SK-N-SH (cell line): Measurements from ENCODE around the gene SDF4. TPM values are rescaled to one million over a fixed set of nuclear protein-coding genes. Genes with fewer than 3 reads are reported as not detected.
A peak's percentile ranks its signal among the peaks of the same experiment; 100 is the strongest.

Experiments
- CTCF ChIA-PET: fragments of 300-600, 350-600 bp; formaldehyde crosslinking; extraction: SDS; loops from one replicate; lab custom pipeline; 2021; lab: Yijun Ruan, JAX
- POLR2A ChIA-PET: fragments of 350-600 bp; sonication (Branson Sonifier 250); formaldehyde crosslinking; extraction: SDS; loops from one replicate; lab custom pipeline; 2020; ENCODE audit warnings: antibody characterized with exemption, inconsistent platforms; lab: Yijun Ruan, JAX
- DNase-seq: peaks from one replicate; pipeline ENCODE4 v3.0.0; 2012
- H2AFZ ChIP-seq: fragments of 200-600 bp; sonication (generic); 2 replicates; pipeline ENCODE4 v1.8.1; 2016; ENCODE audit warnings: antibody characterized with exemption, mild to moderate bottlenecking, low read depth
- H3F3A ChIP-seq: fragments of 200-600 bp; sonication (generic); replicated peaks from 2 replicates; pipeline ENCODE3; 2016; ENCODE audit warnings: antibody characterized with exemption, mild to moderate bottlenecking; ENCODE audit not compliant: insufficient read depth
- H3K27ac ChIP-seq, 2 experiments: fragments of 200-500 bp in 1 of 2; fragments of 200-600 bp in 1 of 2; sonication (Bioruptor generic) in 1 of 2; sonication (generic), shearing (Covaris generic) in 1 of 2; 2 replicates each; pipeline versions ENCODE4 v1.5.1 to v1.6.1; 2014 to 2016; ENCODE audit warnings: low read depth in 2 of 2, inconsistent platforms in 1 of 2, low read length in 1 of 2, mild to moderate bottlenecking in 1 of 2, mixed read lengths in 1 of 2
- H3K27me3 ChIP-seq: fragments of 200-600 bp; sonication (generic), shearing (Covaris generic); 2 replicates; pipeline ENCODE4 v1.6.1; 2016; ENCODE audit warnings: mixed run types; ENCODE audit not compliant: insufficient read depth
- H3K36me3 ChIP-seq, 2 experiments: fragments of 200-500 bp in 1 of 2; fragments of 200-600 bp in 1 of 2; sonication (Bioruptor generic) in 1 of 2; sonication (generic) in 1 of 2; replicated peaks in 1 of 2; 2 replicates each; pipeline versions ENCODE3 to v1.5.1; 2014 to 2016; ENCODE audit warnings: low read length in 1 of 2, mild to moderate bottlenecking in 1 of 2; ENCODE audit not compliant: insufficient read depth in 2 of 2, control insufficient read depth in 1 of 2
- H3K4me1 ChIP-seq, 2 experiments: fragments of 200-500 bp in 1 of 2; fragments of 200-600 bp in 1 of 2; sonication (Bioruptor generic) in 1 of 2; sonication (generic), shearing (Covaris generic) in 1 of 2; 2 replicates each; pipeline versions ENCODE4 v1.5.1 to v1.6.1; 2014 to 2016; ENCODE audit warnings: low read depth in 1 of 2, low read length in 1 of 2, mixed run types in 1 of 2; ENCODE audit not compliant: insufficient read depth in 2 of 2, control insufficient read depth in 1 of 2
- H3K4me2 ChIP-seq: fragments of 200-600 bp; sonication (generic), shearing (Covaris generic); 2 replicates; pipeline ENCODE4 v1.6.1; 2017; ENCODE audit warnings: mixed run types
- H3K4me3 ChIP-seq, 2 experiments: fragments of 200-500 bp in 1 of 2; fragments of 200-600 bp in 1 of 2; sonication (Bioruptor generic) in 1 of 2; sonication (generic), shearing (Covaris generic) in 1 of 2; 2 replicates each; pipeline versions ENCODE4 v1.5.1 to v1.8.1; 2014 to 2016; ENCODE audit warnings: low read depth in 2 of 2, inconsistent platforms in 1 of 2, low read length in 1 of 2, mild to moderate bottlenecking in 1 of 2, mixed read lengths in 1 of 2, moderate library complexity in 1 of 2
- H3K79me2 ChIP-seq: fragments of 200-600 bp; sonication (generic); 2 replicates; pipeline ENCODE4 v1.8.1; 2017; ENCODE audit warnings: mild to moderate bottlenecking; ENCODE audit not compliant: insufficient read depth
- H3K9ac ChIP-seq: fragments of 200-600 bp; sonication (generic); 2 replicates; pipeline ENCODE4 v1.6.1; 2017; ENCODE audit warnings: mixed run types
- H3K9me2 ChIP-seq: fragments of 200-600 bp; sonication (generic); 2 replicates; pipeline ENCODE4 v1.6.1; 2017; ENCODE audit warnings: mixed run types
- H3K9me3 ChIP-seq: fragments of 200-600 bp; sonication (generic); 2 replicates; pipeline ENCODE4 v1.6.1; 2017; ENCODE audit warnings: mixed run types, mild to moderate bottlenecking, moderate library complexity
- H4K20me1 ChIP-seq: fragments of 200-600 bp; sonication (generic); 2 replicates; pipeline ENCODE4 v1.6.1; 2017; ENCODE audit warnings: mild to moderate bottlenecking, mixed run types; ENCODE audit not compliant: insufficient read depth
- ELF1 ChIP-seq: IDR thresholded peaks from 2 replicates; pipeline ENCODE4 v1.4.0; 2012
- EZH2phosphoT487 ChIP-seq: fragments of 200-600 bp; sonication (generic); IDR thresholded peaks from 2 replicates; pipeline ENCODE4 v1.6.1; 2017; ENCODE audit warnings: low read depth, mixed run types, mild to moderate bottlenecking, antibody characterized with exemption, moderate library complexity, borderline replicate concordance
- GABPA ChIP-seq: IDR thresholded peaks from 2 replicates; pipeline ENCODE4 v1.4.0; 2012; ENCODE audit warnings: low read depth, mild to moderate bottlenecking
- GATA2 ChIP-seq: sonication (generic); formaldehyde crosslinking; IDR thresholded peaks from 2 replicates; pipeline ENCODE4 v1.5.0; 2020; ENCODE audit warnings: mild to moderate bottlenecking, missing genetic modification reagents
- JUND ChIP-seq: IDR thresholded peaks from 2 replicates; pipeline ENCODE4 v1.4.0; 2012
- MXI1 ChIP-seq: IDR thresholded peaks from 2 replicates; pipeline ENCODE4 v1.6.1; 2012; ENCODE audit warnings: mild to moderate bottlenecking, low read depth, low read length, improper control_type of control experiment
- NRF1 ChIP-seq: IDR thresholded peaks from 2 replicates; pipeline ENCODE4 v1.6.1; 2012; ENCODE audit warnings: low read depth, mild to moderate bottlenecking, low read length
- POLR2AphosphoS5 ChIP-seq: IDR thresholded peaks from 2 replicates; pipeline ENCODE4 v1.6.1; 2012; ENCODE audit warnings: low read depth, low read length
- RAD21 ChIP-seq: IDR thresholded peaks from 2 replicates; pipeline ENCODE4 v1.6.1; 2012; ENCODE audit warnings: mild to moderate bottlenecking, low read length
- RFX5 ChIP-seq: IDR thresholded peaks from 2 replicates; pipeline ENCODE4 v1.6.1; 2012; ENCODE audit warnings: mild to moderate bottlenecking, improper control_type of control experiment, low read length
- SMC3 ChIP-seq: IDR thresholded peaks from 2 replicates; pipeline ENCODE4 v1.6.1; 2012; ENCODE audit warnings: low read depth, low read length, improper control_type of control experiment
- TAF1 ChIP-seq: IDR thresholded peaks from 2 replicates; pipeline ENCODE4 v1.6.1; 2012; ENCODE audit warnings: low read depth, mild to moderate bottlenecking, low read length, moderate library complexity, borderline replicate concordance
- TEAD4 ChIP-seq: IDR thresholded peaks from 2 replicates; pipeline ENCODE4 v1.4.0; 2012; ENCODE audit warnings: mild to moderate bottlenecking, borderline replicate concordance; ENCODE audit not compliant: insufficient read depth
- YY1 ChIP-seq: IDR thresholded peaks from 2 replicates; pipeline ENCODE4 v1.4.0; 2012; ENCODE audit warnings: low read depth, mild to moderate bottlenecking
- WGBS: methylation state at CpG from one replicate; pipeline ENCODE4 v1.1.6; 2017; ENCODE audit warnings: low lambda C conversion rate; 5-methylcytosine and 5-hydroxymethylcytosine counted together
- polyA plus RNA-seq, 3 experiments: library from polyadenylated mRNA; depleted of rRNA; stranded (reverse); fragments of >200 nt; gene quantifications; 2 replicates each; pipeline ENCODE4 v1.2.3, GENCODE V29; 2012
- TF ChIP-seq, protein P1 (sequence below): IDR thresholded peaks from 2 replicates; pipeline ENCODE4 v1.6.1; 2012; ENCODE audit warnings: mild to moderate bottlenecking, low read depth, low read length, moderate library complexity
- TF ChIP-seq, protein P2 (sequence below): IDR thresholded peaks from 2 replicates; pipeline ENCODE4; 2012
- TF ChIP-seq, protein P3 (sequence below): fragments of 150-350 bp; IDR thresholded peaks from 2 replicates; pipeline ENCODE4 v1.6.1; 2017; ENCODE audit warnings: antibody characterized with exemption, low read length, low read depth, borderline replicate concordance

The SDF4 gene
- polyA plus RNA-seq, 1 of the 3 experiments (the other 2 are of a cell fraction): 265 TPM

DNA sequence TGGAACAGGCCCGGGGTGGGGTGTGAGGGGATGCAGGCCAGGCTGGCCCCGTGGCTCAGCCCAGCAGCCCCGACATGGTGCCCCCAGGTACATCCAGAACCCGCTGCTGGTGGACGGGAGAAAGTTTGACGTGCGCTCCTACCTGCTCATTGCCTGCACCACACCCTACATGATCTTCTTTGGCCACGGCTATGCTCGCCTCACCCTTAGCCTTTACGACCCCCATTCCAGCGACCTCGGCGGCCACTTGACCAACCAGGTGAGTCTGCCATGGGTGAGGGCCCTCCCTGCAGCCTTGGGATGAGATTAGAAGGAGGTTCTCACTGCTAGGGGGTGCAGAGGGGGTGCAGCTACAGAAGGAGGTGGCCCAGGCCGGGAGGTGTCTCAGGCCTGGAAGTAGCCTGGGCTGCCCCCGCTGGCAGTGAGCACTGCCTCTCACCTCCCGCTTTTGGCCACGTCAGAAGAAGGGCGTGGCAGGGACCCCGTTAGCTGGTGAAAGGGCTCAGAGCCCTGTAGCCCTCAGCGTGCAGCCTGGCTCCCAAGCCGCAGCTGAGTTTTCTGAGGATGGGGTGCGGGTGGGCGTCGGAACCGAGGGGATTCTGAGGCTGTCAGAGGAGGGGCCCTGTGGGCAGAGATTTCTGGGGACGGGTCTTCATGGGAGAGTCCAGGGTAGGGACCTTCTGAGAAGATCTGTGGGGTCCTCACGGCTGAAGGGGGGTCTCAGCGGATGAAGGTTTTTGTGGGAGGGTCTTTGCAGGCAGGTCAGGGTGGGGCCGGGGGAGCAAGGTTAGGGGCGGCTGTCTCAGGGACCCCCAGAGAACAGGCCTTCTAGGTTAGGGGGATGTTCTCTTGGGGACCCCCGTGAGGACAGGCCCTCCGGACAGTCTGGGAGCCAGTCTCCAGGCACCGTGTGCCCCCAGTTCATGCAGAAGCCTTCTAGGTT is 47.7 kb downstream of the SDF4 start:
- CTCF ChIA-PET: no interaction called here
- Histone ChIP-seq H4K20me1 (no peaks in the 10 kb centered on the region), H2AFZ (no peak overlapping the region), H3K4me1 (no peaks in the 10 kb centered on the region), H3K4me2 (no peak overlapping the region), H3K36me3 (no peaks in the 10 kb centered on the region), H3K9me3 (no peaks in the 10 kb centered on the region), H3K4me3 (no peak overlapping the region), H3K79me2 (no peaks in the 10 kb centered on the region), H3K27ac (no peak overlapping the region), H3K9ac (no peak overlapping the region), H3F3A (no peaks in the 10 kb centered on the region), H3K9me2 (no peaks in the 10 kb centered on the region), H3K27me3 (no peaks in the 10 kb centered on the region)
- POLR2A ChIA-PET: no interaction called here
- WGBS: 79% methylated on average over 23 of the region's 33 CpGs
- DNase-seq: peak; percentile 17
- TF ChIP-seq GABPA: no peak
- TF ChIP-seq EZH2phosphoT487: no peak
- TF ChIP-seq TAF1: no peak
- no peak for TF ChIP-seq RAD21
- TF ChIP-seq GATA2 (CRISPR knock-in tag): no peak
- no peak for TF ChIP-seq YY1
- no peak for TF ChIP-seq TEAD4
- no peak for TF ChIP-seq SMC3
- TF ChIP-seq, protein P1, sequence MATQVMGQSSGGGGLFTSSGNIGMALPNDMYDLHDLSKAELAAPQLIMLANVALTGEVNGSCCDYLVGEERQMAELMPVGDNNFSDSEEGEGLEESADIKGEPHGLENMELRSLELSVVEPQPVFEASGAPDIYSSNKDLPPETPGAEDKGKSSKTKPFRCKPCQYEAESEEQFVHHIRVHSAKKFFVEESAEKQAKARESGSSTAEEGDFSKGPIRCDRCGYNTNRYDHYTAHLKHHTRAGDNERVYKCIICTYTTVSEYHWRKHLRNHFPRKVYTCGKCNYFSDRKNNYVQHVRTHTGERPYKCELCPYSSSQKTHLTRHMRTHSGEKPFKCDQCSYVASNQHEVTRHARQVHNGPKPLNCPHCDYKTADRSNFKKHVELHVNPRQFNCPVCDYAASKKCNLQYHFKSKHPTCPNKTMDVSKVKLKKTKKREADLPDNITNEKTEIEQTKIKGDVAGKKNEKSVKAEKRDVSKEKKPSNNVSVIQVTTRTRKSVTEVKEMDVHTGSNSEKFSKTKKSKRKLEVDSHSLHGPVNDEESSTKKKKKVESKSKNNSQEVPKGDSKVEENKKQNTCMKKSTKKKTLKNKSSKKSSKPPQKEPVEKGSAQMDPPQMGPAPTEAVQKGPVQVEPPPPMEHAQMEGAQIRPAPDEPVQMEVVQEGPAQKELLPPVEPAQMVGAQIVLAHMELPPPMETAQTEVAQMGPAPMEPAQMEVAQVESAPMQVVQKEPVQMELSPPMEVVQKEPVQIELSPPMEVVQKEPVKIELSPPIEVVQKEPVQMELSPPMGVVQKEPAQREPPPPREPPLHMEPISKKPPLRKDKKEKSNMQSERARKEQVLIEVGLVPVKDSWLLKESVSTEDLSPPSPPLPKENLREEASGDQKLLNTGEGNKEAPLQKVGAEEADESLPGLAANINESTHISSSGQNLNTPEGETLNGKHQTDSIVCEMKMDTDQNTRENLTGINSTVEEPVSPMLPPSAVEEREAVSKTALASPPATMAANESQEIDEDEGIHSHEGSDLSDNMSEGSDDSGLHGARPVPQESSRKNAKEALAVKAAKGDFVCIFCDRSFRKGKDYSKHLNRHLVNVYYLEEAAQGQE: no peak

DNA sequence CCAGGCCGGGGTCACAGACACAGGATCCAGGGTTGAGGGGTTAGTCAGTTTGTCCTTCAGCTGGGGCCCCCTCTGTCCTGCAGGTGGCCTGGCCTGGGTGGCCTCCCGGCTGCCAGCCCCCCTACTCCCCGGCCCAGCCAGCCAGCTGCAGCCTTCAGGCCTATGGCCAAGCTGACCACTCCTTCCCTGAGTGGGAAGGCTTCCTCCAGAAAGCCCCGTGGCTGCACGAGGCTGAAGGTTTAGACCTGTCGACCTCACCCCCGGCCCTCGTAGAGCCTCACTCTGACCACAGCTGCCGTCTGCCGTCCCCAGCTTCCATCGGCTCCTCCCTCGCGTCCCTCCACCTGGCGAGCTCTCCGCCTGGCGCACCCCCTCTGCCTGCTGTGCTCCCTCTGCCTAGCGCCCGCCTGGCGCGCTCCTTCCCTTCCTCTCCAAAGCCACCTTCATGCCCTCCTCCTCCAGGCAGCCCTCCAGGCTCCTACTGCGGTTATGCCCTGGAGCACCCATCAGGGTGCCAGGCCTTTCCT is 48.5 kb downstream of the SDF4 start:
- H3K4me2 ChIP-seq: no peak overlapping the region
- peak; percentile 37 for DNase-seq
- H2AFZ ChIP-seq: no peak overlapping the region
- H3K4me3 ChIP-seq: no peak overlapping the region
- CTCF ChIA-PET: interaction anchor here (1.7 kb wide), 1 partner anchor 11 kb away, joined by 3 read pairs; no protein-coding TSS in a partner anchor
- no peak overlapping the region for H3K9ac ChIP-seq
- H3K9me3 ChIP-seq: no peaks in the 10 kb centered on the region
- no peak overlapping the region for H3K27ac ChIP-seq
- H3F3A ChIP-seq: no peaks in the 10 kb centered on the region
- WGBS: 93% methylated on average over 11 of the region's 21 CpGs
- H3K27me3 ChIP-seq: no peaks in the 10 kb centered on the region
- H3K79me2 ChIP-seq: no peaks in the 10 kb centered on the region
- no peaks in the 10 kb centered on the region for H3K9me2 ChIP-seq
- no peaks in the 10 kb centered on the region for H3K36me3 ChIP-seq
- no peaks in the 10 kb centered on the region for H3K4me1 ChIP-seq
- POLR2A ChIA-PET: no interaction called here
- no peaks in the 10 kb centered on the region for H4K20me1 ChIP-seq
- TF ChIP-seq GABPA: no peak
- TF ChIP-seq MXI1: no peak
- TF ChIP-seq, protein P1: no peak
- no peak for TF ChIP-seq RFX5
- TF ChIP-seq RAD21: no peak
- TF ChIP-seq, protein P2, sequence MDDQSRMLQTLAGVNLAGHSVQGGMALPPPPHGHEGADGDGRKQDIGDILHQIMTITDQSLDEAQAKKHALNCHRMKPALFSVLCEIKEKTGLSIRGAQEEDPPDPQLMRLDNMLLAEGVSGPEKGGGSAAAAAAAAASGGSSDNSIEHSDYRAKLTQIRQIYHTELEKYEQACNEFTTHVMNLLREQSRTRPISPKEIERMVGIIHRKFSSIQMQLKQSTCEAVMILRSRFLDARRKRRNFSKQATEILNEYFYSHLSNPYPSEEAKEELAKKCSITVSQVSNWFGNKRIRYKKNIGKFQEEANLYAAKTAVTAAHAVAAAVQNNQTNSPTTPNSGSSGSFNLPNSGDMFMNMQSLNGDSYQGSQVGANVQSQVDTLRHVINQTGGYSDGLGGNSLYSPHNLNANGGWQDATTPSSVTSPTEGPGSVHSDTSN: no peak
- TF ChIP-seq NRF1: no peak
- no peak for TF ChIP-seq POLR2AphosphoS5
- TF ChIP-seq, protein P3, sequence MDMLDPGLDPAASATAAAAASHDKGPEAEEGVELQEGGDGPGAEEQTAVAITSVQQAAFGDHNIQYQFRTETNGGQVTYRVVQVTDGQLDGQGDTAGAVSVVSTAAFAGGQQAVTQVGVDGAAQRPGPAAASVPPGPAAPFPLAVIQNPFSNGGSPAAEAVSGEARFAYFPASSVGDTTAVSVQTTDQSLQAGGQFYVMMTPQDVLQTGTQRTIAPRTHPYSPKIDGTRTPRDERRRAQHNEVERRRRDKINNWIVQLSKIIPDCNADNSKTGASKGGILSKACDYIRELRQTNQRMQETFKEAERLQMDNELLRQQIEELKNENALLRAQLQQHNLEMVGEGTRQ: no peak
- TF ChIP-seq JUND: no peak
- no peak for TF ChIP-seq ELF1
- no peak for TF ChIP-seq YY1
